HG03432 (cell line): ENCODE data around the gene MSANTD4.
"Not testable (repeated sequence)": the region's sequence is repeated elsewhere in the genome, so short reads cannot be mapped to it uniquely, and the experiment has no call there.

Source experiments
- ATAC-seq: cut with Tn5 transposase; IDR thresholded peaks from one replicate; pipeline ENCODE4 v1.9.1; 2021; ENCODE audit warnings: mild to moderate bottlenecking, moderate library complexity; ENCODE audit not compliant: unreplicated experiment

The MSANTD4 gene

GRCh38 chr11:106021967-106022794 lies at the start of gene MSANTD4:
Gene MSANTD4 (minus strand): TSS chr11:106022240. CDS start chr11:106010917, 11,323 bp downstream.
- ATAC-seq: peak; percentile 98

- ATAC-seq: no peak
These were observed 48.6 kb upstream of the MSANTD4 start for GRCh38 chr11:106070606-106071005.

GRCh38 chr11:106063009-106063408 lies 41.0 kb upstream of the MSANTD4 start:
- ATAC-seq: peak; percentile 68

GRCh38 chr11:106061954-106062949 lies 40.2 kb upstream of the MSANTD4 start:
- peak; percentile 69 for ATAC-seq

- ATAC-seq: no peak
These were observed 39.3 kb upstream of the MSANTD4 start for GRCh38 chr11:106061249-106061784.

GRCh38 chr11:106059617-106060016 lies 37.6 kb upstream of the MSANTD4 start:
- ATAC-seq: no peak

- not testable (repeated sequence) for ATAC-seq
These were observed 36.3 kb upstream of the MSANTD4 start for GRCh38 chr11:106058377-106058776.

GRCh38 chr11:106051103-106051502 lies 29.1 kb upstream of the MSANTD4 start:
- ATAC-seq: no peak

GRCh38 chr11:106049727-106050476 lies 27.9 kb upstream of the MSANTD4 start:
- no peak for ATAC-seq

GRCh38 chr11:106047631-106048030 lies 25.6 kb upstream of the MSANTD4 start:
- no peak for ATAC-seq

GRCh38 chr11:106043540-106043939 lies 21.5 kb upstream of the MSANTD4 start:
- ATAC-seq: no peak

- ATAC-seq: no peak
These were observed 10.8 kb upstream of the MSANTD4 start for GRCh38 chr11:106032861-106033260.

- ATAC-seq: no peak
These were observed 9.9 kb upstream of the MSANTD4 start for GRCh38 chr11:106031936-106032335.

- peak; percentile 85 for ATAC-seq
These were observed 9.3 kb upstream of the MSANTD4 start for GRCh38 chr11:106031202-106031810.

- no peak for ATAC-seq
These were observed 8.6 kb upstream of the MSANTD4 start for GRCh38 chr11:106030609-106031008.

- no peak for ATAC-seq
These were observed 795 bp upstream of the MSANTD4 start for GRCh38 chr11:106022795-106023275.

GRCh38 chr11:106021181-106021966 lies 666 bp downstream of the MSANTD4 start:
- peak; percentile 22 for ATAC-seq

GRCh38 chr11:106017093-106017492 lies 4.9 kb downstream of the MSANTD4 start:
- no peak for ATAC-seq

GRCh38 chr11:106015066-106015465 lies 7.0 kb downstream of the MSANTD4 start:
- no peak for ATAC-seq
